KOPT-K1 (cell line): ENCODE measurements around the gene UPB1.
"Not testable (repeated sequence)": the region's sequence is repeated elsewhere in the genome, so short reads cannot be mapped to it uniquely, and the experiment has no call there.

ENCODE experiments used
- H3K27ac ChIP-seq: fragments of 200-600 bp; sonication (generic); 2 replicates; pipeline ENCODE4 v1.5.1; 2016; ENCODE audit warnings: antibody characterized with exemption, mild to moderate bottlenecking, low read depth, low read length; ENCODE audit not compliant: poor library complexity, severe bottlenecking
- H3K36me3 ChIP-seq: fragments of 200-600 bp; sonication (generic); 2 replicates; pipeline ENCODE4 v1.5.1; 2017; ENCODE audit warnings: antibody characterized with exemption, mild to moderate bottlenecking, low read length, moderate library complexity; ENCODE audit not compliant: insufficient read depth
- H3K9me3 ChIP-seq: fragments of 200-600 bp; sonication (generic); 2 replicates; pipeline ENCODE4 v1.5.1; 2017; ENCODE audit warnings: antibody characterized with exemption, low read length, mild to moderate bottlenecking; ENCODE audit not compliant: insufficient read depth, poor library complexity, severe bottlenecking

The UPB1 gene

GRCh38 chr22:24466716-24467328 is 28.3 kb upstream of the UPB1 start:
- no peaks in the 10 kb centered on the region for H3K36me3 ChIP-seq
- H3K9me3 ChIP-seq = no peaks in the 10 kb centered on the region
- no peak overlapping the region for H3K27ac ChIP-seq

GRCh38 chr22:24467340-24467739 is 27.8 kb upstream of the UPB1 start:
- no peak overlapping the region for H3K27ac ChIP-seq
- H3K36me3 ChIP-seq = no peaks in the 10 kb centered on the region
- no peaks in the 10 kb centered on the region for H3K9me3 ChIP-seq

- Histone ChIP-seq H3K27ac (no peak overlapping the region), H3K36me3 (no peaks in the 10 kb centered on the region), H3K9me3 (peaks cover 5% of the 10 kb centered on the region)
These were observed 23.6 kb upstream of the UPB1 start for GRCh38 chr22:24471570-24471969.

GRCh38 chr22:24473284-24473683 is 21.8 kb upstream of the UPB1 start:
- H3K36me3 ChIP-seq = no peaks in the 10 kb centered on the region
- H3K9me3 ChIP-seq = peaks cover 5% of the 10 kb centered on the region
- H3K27ac ChIP-seq = no peak overlapping the region

GRCh38 chr22:24474221-24474620 is 20.9 kb upstream of the UPB1 start:
- Histone ChIP-seq H3K27ac (no peak overlapping the region), H3K9me3 (peaks cover 5% of the 10 kb centered on the region), H3K36me3 (no peaks in the 10 kb centered on the region)

- Histone ChIP-seq H3K36me3 (no peaks in the 10 kb centered on the region), H3K9me3 (peaks cover 5% of the 10 kb centered on the region), H3K27ac (no peak overlapping the region)
These were observed 20.4 kb upstream of the UPB1 start for GRCh38 chr22:24474649-24475255.

GRCh38 chr22:24481641-24482040 is 13.5 kb upstream of the UPB1 start:
- no peaks in the 10 kb centered on the region for H3K9me3 ChIP-seq
- H3K27ac ChIP-seq = no peak overlapping the region
- no peaks in the 10 kb centered on the region for H3K36me3 ChIP-seq

- H3K36me3 ChIP-seq = no peaks in the 10 kb centered on the region
- no peaks in the 10 kb centered on the region for H3K9me3 ChIP-seq
- H3K27ac ChIP-seq = no peak overlapping the region
These were observed 12.6 kb upstream of the UPB1 start for GRCh38 chr22:24482575-24482974.

GRCh38 chr22:24482998-24483397 is 12.1 kb upstream of the UPB1 start:
- H3K9me3 ChIP-seq = no peaks in the 10 kb centered on the region
- H3K27ac ChIP-seq = no peak overlapping the region
- H3K36me3 ChIP-seq = no peaks in the 10 kb centered on the region

GRCh38 chr22:24483976-24484545 is 11.1 kb upstream of the UPB1 start:
- Histone ChIP-seq H3K36me3 (no peaks in the 10 kb centered on the region), H3K9me3 (no peaks in the 10 kb centered on the region), H3K27ac (no peak overlapping the region)

- Histone ChIP-seq H3K36me3 (no peaks in the 10 kb centered on the region), H3K27ac (no peak overlapping the region), H3K9me3 (no peaks in the 10 kb centered on the region)
These were observed 10.0 kb upstream of the UPB1 start for GRCh38 chr22:24485170-24485569.

- Histone ChIP-seq H3K9me3 (no peaks in the 10 kb centered on the region), H3K36me3 (no peaks in the 10 kb centered on the region), H3K27ac (no peak overlapping the region)
These were observed 9.5 kb upstream of the UPB1 start for GRCh38 chr22:24485608-24486007.

GRCh38 chr22:24486501-24486921 is 8.6 kb upstream of the UPB1 start:
- H3K9me3 ChIP-seq = no peaks in the 10 kb centered on the region
- no peaks in the 10 kb centered on the region for H3K36me3 ChIP-seq
- H3K27ac ChIP-seq = no peak overlapping the region

- no peak overlapping the region for H3K27ac ChIP-seq
- H3K9me3 ChIP-seq = no peaks in the 10 kb centered on the region
- H3K36me3 ChIP-seq = no peaks in the 10 kb centered on the region
These were observed 6.1 kb upstream of the UPB1 start for GRCh38 chr22:24489011-24489410.

- not testable (repeated sequence) for H3K9me3 ChIP-seq, H3K27ac ChIP-seq, H3K36me3 ChIP-seq
These were observed 5.7 kb upstream of the UPB1 start for GRCh38 chr22:24489434-24489833.

- Histone ChIP-seq H3K27ac (no peak overlapping the region), H3K36me3 (no peaks in the 10 kb centered on the region), H3K9me3 (no peaks in the 10 kb centered on the region)
These were observed 2.7 kb upstream of the UPB1 start for GRCh38 chr22:24492391-24492790.
